Measurements from ENCODE around the gene ERC2.

ERC2 gene

GRCh38 chr3:55902221-55902900, 565.9 kb downstream of the ERC2 start:
- no peak overlapping the region for H3K4me3 ChIP-seq (ENCODE audit: low read depth, low read length)
- in situ Hi-C loops (cut with HindIII; ENCODE audit: low sequenced_read_pairs) = no loop called here
- no peak for TF ChIP-seq CTCF (IDR thresholded peaks at IDR 0.05; ENCODE audit: low read depth, low read length, missing control alignments)
- no peak for DNase-seq (ENCODE audit: low read depth)

- H3K4me3 ChIP-seq (ENCODE audit: low read depth, low read length) = no peak overlapping the region
- in situ Hi-C loops (cut with HindIII; ENCODE audit: low sequenced_read_pairs) = no loop called here
- peak; percentile 34 for TF ChIP-seq CTCF (IDR thresholded peaks at IDR 0.05; ENCODE audit: low read depth, low read length, missing control alignments)
- no peak for DNase-seq (ENCODE audit: low read depth)
Observed at GRCh38 chr3:55899887-55900286, 568.4 kb downstream of the ERC2 start.

- DNase-seq (ENCODE audit: low read depth) = no peak
- TF ChIP-seq CTCF (IDR thresholded peaks at IDR 0.05; ENCODE audit: low read depth, low read length, missing control alignments) = peak; percentile 55
- no peak overlapping the region for H3K4me3 ChIP-seq (ENCODE audit: low read depth, low read length)
- in situ Hi-C loops (cut with HindIII; ENCODE audit: low sequenced_read_pairs) = no loop called here
Observed at GRCh38 chr3:55897573-55898224, 570.6 kb downstream of the ERC2 start.

GRCh38 chr3:55895897-55896566, 572.2 kb downstream of the ERC2 start:
- no peak for DNase-seq (ENCODE audit: low read depth)
- TF ChIP-seq CTCF (IDR thresholded peaks at IDR 0.05; ENCODE audit: low read depth, low read length, missing control alignments) = no peak
- no peak overlapping the region for H3K4me3 ChIP-seq (ENCODE audit: low read depth, low read length)
- in situ Hi-C loops (cut with HindIII; ENCODE audit: low sequenced_read_pairs) = no loop called here

- H3K4me3 ChIP-seq (ENCODE audit: low read depth, low read length) = no peak overlapping the region
- in situ Hi-C loops (cut with HindIII; ENCODE audit: low sequenced_read_pairs) = no loop called here
- no peak for DNase-seq (ENCODE audit: low read depth)
- TF ChIP-seq CTCF (IDR thresholded peaks at IDR 0.05; ENCODE audit: low read depth, low read length, missing control alignments) = no peak
Observed at GRCh38 chr3:55894605-55895004, 573.7 kb downstream of the ERC2 start.

- DNase-seq (ENCODE audit: low read depth) = no peak
- in situ Hi-C loops (cut with HindIII; ENCODE audit: low sequenced_read_pairs) = no loop called here
- TF ChIP-seq CTCF (IDR thresholded peaks at IDR 0.05; ENCODE audit: low read depth, low read length, missing control alignments) = no peak
- H3K4me3 ChIP-seq (ENCODE audit: low read depth, low read length) = no peak overlapping the region
Observed at GRCh38 chr3:55893045-55893664, 575.1 kb downstream of the ERC2 start.

Data from astrocyte of the cerebellum (primary cell).